ENCODE results near the gene MSRB3. TPM values are rescaled to one million over a fixed set of nuclear protein-coding genes. Genes with fewer than 3 reads are reported as not detected.

MSRB3 gene
- total and polyA plus RNA-seq, 2 experiments from 2014 or later: 0.95 to 1.7 TPM

DNA sequence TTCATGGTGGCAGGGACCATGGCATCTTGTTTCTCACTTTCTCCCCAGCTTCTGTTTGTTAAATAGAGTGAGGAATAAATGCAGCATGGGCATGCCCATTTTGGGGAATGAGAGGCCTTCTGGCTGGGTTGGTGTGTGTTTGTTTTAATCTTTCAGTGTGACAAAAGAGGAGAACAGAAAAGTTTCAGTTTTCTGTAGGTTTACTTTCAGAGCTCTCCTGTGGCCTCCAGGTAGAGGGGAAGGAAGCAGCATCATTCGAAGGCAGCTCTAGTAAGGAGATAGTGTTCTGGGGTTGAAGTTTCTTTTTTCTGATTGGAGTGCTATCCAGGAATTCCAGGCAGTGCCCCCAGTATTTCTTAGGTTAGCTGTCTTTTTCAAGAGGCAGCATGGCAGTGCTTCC lies 15.3 kb downstream of the MSRB3 start (continued):
- TF ChIP-seq EZH2phosphoT487 (IDR thresholded peaks at IDR 0.05; ENCODE audit: unreplicated experiment) (no peak), CTCF (conservative IDR thresholded peaks at IDR 0.05; ENCODE audit: low read depth in 2 of 2) (no peak), NANOG (IDR thresholded peaks at IDR 0.05; ENCODE audit: borderline replicate concordance) (no peak), EZH2 (IDR thresholded peaks at IDR 0.05; ENCODE audit: low read depth, unreplicated experiment) (no peak)

- H3K4me2 ChIP-seq: no peak overlapping the region
- no peaks in the 10 kb centered on the region for H3F3A ChIP-seq (replicated peaks; ENCODE audit: low read depth)
- Mint-ChIP-seq H3K4me1 (no peaks in the 10 kb centered on the region), H3K27ac (no peak overlapping the region), H3K27me3 (ENCODE audit: insufficient read depth, low read depth, poor library complexity) (no peaks in the 10 kb centered on the region), H3K4me3 (no peak overlapping the region), H3K9me3 (no peaks in the 10 kb centered on the region; the same call in 2 of the 3 replicates), H3K36me3 (ENCODE audit: low read depth) (no peaks in the 10 kb centered on the region)
- no peaks in the 10 kb centered on the region for H4K20me1 ChIP-seq (replicated peaks; ENCODE audit: insufficient read depth)
- no peaks in the 10 kb centered on the region for H3K4me1 ChIP-seq (ENCODE audit: insufficient read depth)
- no peak overlapping the region for H2AFZ ChIP-seq
- no peaks in the 10 kb centered on the region for H3K27me3 ChIP-seq (ENCODE audit: insufficient read depth)
- ATAC-seq (no peak), DNase-seq (ENCODE audit: low spot score) (no peak)
- no peaks in the 10 kb centered on the region for H3K36me3 ChIP-seq (ENCODE audit: insufficient read depth)
- H3K79me2 ChIP-seq (replicated peaks; ENCODE audit: insufficient read depth): no peaks in the 10 kb centered on the region
- H3K4me3 ChIP-seq: no peak overlapping the region
- H3K27ac ChIP-seq (ENCODE audit: low read depth): no peak overlapping the region
- no peaks in the 10 kb centered on the region for H3K9me2 ChIP-seq (ENCODE audit: insufficient read depth)
- TF ChIP-seq POLR2AphosphoS5 (IDR thresholded peaks at IDR 0.05; ENCODE audit: low read depth) (no peak), ZNF114 (CRISPR knock-in tag; IDR thresholded peaks at IDR 0.05) (no peak), ZNF331 (CRISPR knock-in tag; IDR thresholded peaks at IDR 0.05; ENCODE audit: low read depth) (no peak), CREB1 (CRISPR knock-in tag; IDR thresholded peaks at IDR 0.05; ENCODE audit: low read depth) (no peak), EZH2phosphoT487 (IDR thresholded peaks at IDR 0.05; ENCODE audit: unreplicated experiment) (no peak), STAT1 (IDR thresholded peaks at IDR 0.05; ENCODE audit: unreplicated experiment) (no peak), REST (IDR thresholded peaks at IDR 0.05; ENCODE audit: unreplicated experiment) (no peak), NANOG (IDR thresholded peaks at IDR 0.05; ENCODE audit: borderline replicate concordance) (no peak), EZH2 (IDR thresholded peaks at IDR 0.05; ENCODE audit: low read depth, unreplicated experiment) (no peak), ZNF462 (CRISPR knock-in tag; IDR thresholded peaks at IDR 0.05) (no peak), JUNB (IDR thresholded peaks at IDR 0.05; ENCODE audit: unreplicated experiment) (no peak)
- TF ChIP-seq, protein P1, sequence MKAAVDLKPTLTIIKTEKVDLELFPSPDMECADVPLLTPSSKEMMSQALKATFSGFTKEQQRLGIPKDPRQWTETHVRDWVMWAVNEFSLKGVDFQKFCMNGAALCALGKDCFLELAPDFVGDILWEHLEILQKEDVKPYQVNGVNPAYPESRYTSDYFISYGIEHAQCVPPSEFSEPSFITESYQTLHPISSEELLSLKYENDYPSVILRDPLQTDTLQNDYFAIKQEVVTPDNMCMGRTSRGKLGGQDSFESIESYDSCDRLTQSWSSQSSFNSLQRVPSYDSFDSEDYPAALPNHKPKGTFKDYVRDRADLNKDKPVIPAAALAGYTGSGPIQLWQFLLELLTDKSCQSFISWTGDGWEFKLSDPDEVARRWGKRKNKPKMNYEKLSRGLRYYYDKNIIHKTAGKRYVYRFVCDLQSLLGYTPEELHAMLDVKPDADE (IDR thresholded peaks at IDR 0.05): no peak
Observed at GRCh38 chr12:65294641-65295262, 16.3 kb downstream of the MSRB3 start.
